Prostate gland (tissue), 2 donors: ENCODE data around the gene RHOXF2B.

Experiments used
- CTCF ChIP-seq, 4 experiments: fragments of 200-600 bp in 2 of 4; fragments of 450-650 bp in 2 of 4; sonication (generic) in 2 of 4; IDR thresholded peaks; 1 replicate in 3 of 4; 2 replicates in 1 of 4; pipeline ENCODE4 v1.5.1; 2016 to 2019; ENCODE audit warnings: antibody characterized with exemption in 4 of 4, mild to moderate bottlenecking in 2 of 4, moderate library complexity in 2 of 4
- POLR2AphosphoS5 ChIP-seq: sonication (generic); formaldehyde crosslinking; IDR thresholded peaks from one replicate; pipeline ENCODE4 v1.6.1; 2017; ENCODE audit warnings: antibody characterized with exemption

GRCh38 chrX:120036704-120037103 lies 40.8 kb downstream of the RHOXF2B start:
- no peak for TF ChIP-seq CTCF (IDR thresholded peaks at IDR 0.05)
- TF ChIP-seq POLR2AphosphoS5, result no peak
